SH-SY5Y (cell line): ENCODE results near the gene CALHM1.

ENCODE experiments used
- GATA2 ChIP-seq: IDR thresholded peaks from 2 replicates; pipeline ENCODE4 v1.6.1; 2011; ENCODE audit warnings: mild to moderate bottlenecking, low read depth, low read length
- GATA3 ChIP-seq: IDR thresholded peaks from 2 replicates; pipeline ENCODE4 v1.6.1; 2011; ENCODE audit warnings: low read depth, mild to moderate bottlenecking, low read length, moderate library complexity

The CALHM1 gene

GRCh38 chr10:103472005-103472404 is 13.3 kb upstream of the CALHM1 start:
- TF ChIP-seq GATA2 (no peak), GATA3 (no peak)

GRCh38 chr10:103470761-103471653 is 12.3 kb upstream of the CALHM1 start:
- TF ChIP-seq GATA3 (no peak), GATA2 (no peak)

- TF ChIP-seq GATA2 = no peak
- TF ChIP-seq GATA3 = no peak
Observed at GRCh38 chr10:103469201-103469600, 10.5 kb upstream of the CALHM1 start.

- no peak for TF ChIP-seq GATA3
- no peak for TF ChIP-seq GATA2
Observed at GRCh38 chr10:103467406-103467805, 8.7 kb upstream of the CALHM1 start.

- TF ChIP-seq GATA2 = no peak
- no peak for TF ChIP-seq GATA3
Observed at GRCh38 chr10:103466734-103467133, 8.0 kb upstream of the CALHM1 start.

GRCh38 chr10:103465411-103466179 is 6.9 kb upstream of the CALHM1 start:
- TF ChIP-seq GATA2 (no peak), GATA3 (no peak)

- TF ChIP-seq GATA3 = no peak
- TF ChIP-seq GATA2 = no peak
Observed at GRCh38 chr10:103463499-103463898, 4.8 kb upstream of the CALHM1 start.

GRCh38 chr10:103459615-103460014 is 915 bp upstream of the CALHM1 start:
- TF ChIP-seq GATA3 = no peak
- TF ChIP-seq GATA2 = no peak

- no peak for TF ChIP-seq GATA2
- TF ChIP-seq GATA3 = no peak
Observed at GRCh38 chr10:103457896-103458583, 660 bp downstream of the CALHM1 start.

- TF ChIP-seq GATA3 (no peak), GATA2 (no peak)
Observed at GRCh38 chr10:103457176-103457712, 1.5 kb downstream of the CALHM1 start.

- TF ChIP-seq GATA3 (no peak), GATA2 (no peak)
Observed at GRCh38 chr10:103456074-103456660, 2.5 kb downstream of the CALHM1 start.

- no peak for TF ChIP-seq GATA3
- no peak for TF ChIP-seq GATA2
Observed at GRCh38 chr10:103455235-103455634, 3.5 kb downstream of the CALHM1 start.

GRCh38 chr10:103454026-103454425 is 4.7 kb downstream of the CALHM1 start:
- no peak for TF ChIP-seq GATA3
- no peak for TF ChIP-seq GATA2
